Measurements from ENCODE around the gene FXYD6.
"Not testable (repeated sequence)": the region's sequence is repeated elsewhere in the genome, so short reads cannot be mapped to it uniquely, and the experiment has no call there.

The FXYD6 gene, protein sequence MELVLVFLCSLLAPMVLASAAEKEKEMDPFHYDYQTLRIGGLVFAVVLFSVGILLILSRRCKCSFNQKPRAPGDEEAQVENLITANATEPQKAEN

DNA sequence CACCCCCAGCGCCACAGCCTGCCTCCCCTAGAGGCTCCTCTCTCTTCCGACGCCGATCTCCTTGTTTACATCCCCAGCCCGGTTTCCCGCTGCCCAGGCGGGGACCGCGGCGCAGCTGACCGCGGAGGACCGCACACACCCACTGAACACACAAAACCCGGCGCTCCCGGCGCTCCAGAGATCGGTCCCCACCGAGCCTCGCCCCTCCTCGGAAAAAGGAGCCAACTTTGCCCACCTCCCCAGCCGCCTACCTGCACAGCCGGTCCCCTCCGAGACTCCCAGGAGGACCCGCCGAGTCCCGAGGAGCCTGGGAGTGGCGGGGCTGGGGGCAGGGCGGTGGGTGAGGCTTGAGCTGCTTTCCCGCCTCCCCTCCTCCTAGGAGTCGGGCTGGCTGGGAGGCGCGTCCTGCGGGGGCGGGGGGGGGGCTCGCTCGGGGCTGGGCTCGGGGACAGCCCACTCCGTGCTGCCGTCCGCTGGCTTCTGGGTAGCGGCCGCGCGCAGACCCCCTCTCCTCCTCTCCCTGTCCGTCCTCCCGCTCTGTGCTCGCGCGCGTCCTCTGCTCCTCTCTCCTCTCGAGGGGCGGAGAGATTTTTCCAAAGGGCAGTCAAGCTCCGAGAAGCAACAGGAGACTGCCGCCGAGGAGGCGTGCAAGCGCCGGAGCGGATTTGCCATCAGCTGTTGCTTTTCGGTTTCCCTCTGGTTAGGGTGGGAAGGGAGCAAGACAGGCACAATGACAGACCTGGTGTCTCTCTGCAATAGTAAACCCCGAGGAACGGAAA, at the start of gene FXYD6:
Gene FXYD6 (minus strand): TSS at position 318 of the 779 bp plus-strand sequence. CDS start 33,882 bp downstream, outside the sequence.
- no peak for DNase-seq (ENCODE audit: low read depth)

DNA sequence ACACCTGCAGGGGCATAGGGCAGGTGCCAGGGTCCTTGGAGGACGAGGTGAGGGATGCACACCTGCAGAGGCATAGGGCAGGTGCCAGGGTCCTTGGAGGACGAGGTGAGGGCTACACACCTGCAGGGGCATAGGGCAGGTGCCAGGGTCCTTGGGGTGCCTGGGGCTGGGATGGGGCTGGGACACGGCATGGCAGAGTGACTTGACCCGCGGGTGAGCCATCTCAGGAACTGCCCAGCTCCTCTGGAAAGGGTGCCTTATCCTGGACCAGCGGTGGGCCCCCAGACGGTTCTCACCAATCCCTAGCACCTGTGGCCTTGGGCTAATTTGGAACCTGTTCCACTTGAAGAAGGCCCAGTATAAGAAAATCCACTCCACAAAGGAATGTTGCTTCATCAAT, 49.7 kb upstream of the FXYD6 start:
- not testable (repeated sequence) for DNase-seq (ENCODE audit: low read depth)

DNA sequence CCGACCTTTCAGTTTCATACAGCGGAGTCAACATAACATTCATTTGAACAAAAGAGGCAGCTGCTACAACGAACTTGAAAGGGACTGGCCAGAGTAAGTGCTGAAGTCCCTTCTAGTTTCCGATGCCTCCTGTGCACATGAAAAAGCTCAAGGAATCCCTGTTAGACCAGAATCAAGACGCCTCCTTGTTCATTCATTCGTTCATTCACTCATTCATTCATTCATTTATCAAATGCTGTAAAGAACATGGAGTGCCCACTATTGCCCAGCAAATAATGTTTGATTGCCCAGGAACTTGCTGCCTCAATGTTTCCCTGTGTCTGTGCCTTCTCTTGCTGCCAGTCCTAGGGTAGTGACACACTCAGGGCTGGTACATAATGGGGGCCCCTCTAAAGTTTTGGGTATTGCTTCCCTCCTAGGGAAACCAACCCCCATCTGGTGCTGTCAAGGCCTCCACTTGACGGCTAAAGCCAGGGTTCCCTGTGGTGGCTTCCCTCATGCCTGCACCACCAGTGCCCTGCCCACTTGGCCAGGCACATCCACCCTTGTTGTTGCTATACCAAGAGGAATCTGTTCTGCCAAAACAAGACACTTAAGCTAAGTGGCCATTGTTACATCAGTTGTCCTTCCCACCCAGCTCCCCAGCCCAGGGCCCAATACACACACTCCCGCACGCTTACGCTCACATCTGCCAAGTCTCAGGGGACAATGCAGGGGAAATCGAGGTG, 48.9 kb upstream of the FXYD6 start:
- no peak for DNase-seq (ENCODE audit: low read depth)

DNA sequence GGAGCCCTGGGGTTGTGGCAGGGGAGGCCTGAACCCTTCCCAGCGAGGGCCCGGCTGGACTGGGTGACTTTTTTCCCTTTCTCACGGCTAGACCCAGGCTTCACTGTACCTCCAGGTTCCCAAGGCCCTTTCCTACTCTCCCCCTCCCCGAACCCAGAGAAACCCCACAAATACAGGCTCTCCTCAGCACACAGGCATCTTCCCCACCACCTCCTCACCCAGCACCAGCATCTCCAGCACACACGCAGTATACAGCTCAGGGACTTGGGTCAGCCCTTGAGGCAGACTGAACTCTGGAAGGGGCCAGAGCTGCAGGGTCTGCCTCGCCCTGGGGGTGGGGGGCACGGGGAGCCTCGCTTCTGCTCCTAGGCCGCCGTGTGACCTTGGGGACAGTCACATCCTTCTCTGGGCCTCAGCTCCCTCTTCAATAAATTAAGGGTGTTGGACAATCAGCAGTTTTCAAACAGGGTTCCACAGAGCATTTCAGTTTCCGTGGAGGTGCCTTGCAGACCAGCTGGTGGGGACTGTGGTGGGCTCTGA, 48.2 kb upstream of the FXYD6 start:
- DNase-seq (ENCODE audit: low read depth) = no peak

DNA sequence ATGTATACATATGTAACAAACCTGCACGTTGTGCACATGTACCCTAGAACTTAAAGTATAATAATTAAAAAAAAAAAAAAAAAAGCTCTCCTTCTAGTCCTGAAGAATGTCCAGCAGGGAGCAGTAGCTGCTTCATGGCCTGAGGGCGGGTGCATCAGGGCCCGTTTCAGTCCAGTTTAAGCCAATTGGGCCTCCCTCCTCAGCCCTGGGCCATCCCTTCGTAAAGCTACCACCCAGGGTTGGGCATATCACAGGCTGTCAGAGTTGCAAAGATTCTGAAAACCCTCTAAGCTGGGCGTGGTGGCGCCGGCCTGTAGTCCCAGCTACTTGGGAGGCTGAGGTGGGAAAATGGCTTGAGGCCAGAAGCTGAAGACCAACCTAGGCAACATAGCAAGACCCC, 47.3 kb upstream of the FXYD6 start:
- no peak for DNase-seq (ENCODE audit: low read depth)

DNA sequence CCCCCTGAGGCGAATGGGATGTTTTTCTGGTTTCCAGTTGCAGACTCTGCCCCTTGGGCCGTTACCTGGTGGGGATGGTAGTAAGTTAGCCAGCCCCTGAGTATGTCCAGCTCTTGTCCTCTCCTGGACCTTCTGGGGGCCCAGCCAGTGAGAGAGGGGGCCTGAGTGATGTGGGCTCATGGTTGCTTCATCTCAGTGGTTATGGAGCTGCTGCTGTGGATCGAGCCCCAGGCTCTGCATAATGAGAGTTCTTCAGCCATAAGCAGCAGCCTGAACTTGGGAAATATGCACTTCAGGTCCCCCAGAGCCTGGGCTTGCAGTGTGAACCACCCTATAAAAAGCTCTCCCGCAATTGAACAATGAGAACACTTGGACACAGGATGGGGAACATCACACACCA, 46.8 kb upstream of the FXYD6 start:
- no peak for DNase-seq (ENCODE audit: low read depth)

DNA sequence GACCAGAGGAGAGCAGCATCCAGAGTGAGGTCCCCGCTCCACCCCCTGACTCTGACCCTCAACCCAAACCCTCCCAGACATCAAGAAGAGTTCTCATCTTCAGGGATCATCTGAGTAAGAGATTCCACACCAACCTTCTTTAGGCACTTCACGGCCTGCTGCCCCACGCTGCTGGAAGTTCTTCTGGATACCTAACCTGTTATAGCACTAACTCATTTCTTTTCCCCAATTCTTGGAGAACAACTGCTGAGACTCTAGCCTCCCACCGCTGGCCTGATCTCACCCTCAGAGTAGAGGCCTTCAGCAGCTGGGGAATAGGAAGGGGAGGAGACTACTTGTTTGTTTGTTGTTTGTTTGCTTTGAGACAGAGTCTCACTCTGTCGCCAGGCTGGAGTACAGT, 45.4 kb upstream of the FXYD6 start:
- DNase-seq (ENCODE audit: low read depth) = no peak

DNA sequence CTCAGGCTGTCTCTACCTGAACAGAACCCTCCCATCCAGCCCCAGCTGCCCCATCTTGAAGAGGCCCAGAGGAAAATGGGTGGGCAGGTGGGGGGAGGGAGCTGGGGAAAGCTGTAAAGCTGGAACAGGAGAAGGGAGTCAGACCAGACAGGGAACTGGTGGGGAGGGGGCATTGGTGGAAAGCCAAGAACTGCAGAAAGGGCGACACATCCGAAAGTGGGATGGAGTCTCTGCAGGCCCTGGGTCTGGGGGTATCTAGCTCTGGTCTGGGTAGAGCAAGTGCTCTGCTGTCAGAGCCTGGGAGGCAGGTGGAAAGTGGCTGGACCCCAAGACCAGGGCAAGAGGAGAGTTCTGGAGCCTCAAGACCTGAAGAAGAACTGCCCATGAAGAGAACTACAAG, 45.0 kb upstream of the FXYD6 start:
- DNase-seq (ENCODE audit: low read depth) = no peak

DNA sequence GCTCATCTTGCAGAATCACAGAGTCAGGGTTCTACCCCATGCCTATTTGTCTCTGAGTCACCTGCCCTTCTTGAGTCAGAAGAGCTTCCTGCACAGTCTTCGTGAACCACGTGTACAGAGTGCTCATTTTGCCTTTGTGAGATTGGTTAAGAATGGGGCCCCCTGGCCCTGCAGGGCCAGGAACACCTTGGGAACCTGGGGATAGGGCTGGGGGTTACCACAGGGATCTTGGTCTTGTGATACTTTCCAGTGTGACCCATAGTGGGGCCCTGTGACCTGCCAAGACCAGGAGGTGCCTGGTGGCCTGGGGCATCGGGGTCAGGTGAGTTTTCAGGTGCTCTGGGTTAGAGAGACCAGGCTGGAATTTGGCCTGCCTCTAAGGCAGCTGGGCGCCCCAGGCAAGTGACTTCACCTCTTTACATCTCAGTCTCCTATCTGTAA, 43.3 kb upstream of the FXYD6 start:
- DNase-seq (ENCODE audit: low read depth) = no peak

DNA sequence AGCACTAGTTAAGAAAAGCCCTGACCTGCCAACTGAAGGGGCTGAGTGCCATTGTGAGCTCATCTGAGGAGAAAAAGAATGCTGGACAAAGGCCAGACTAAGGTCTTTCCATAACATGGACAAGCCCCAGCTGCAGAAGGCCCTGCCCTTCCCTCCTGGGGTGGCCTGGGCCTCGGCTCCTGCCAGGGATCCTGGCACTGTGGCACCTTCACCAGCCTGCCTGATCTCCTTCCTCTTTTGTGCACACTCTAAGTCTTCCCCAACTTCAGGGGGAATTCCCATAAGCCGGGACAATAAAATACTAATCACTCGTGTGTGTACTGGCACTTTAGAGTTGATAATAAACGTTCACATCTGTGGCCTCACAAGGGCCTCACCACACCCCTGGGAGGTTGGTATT, 42.9 kb upstream of the FXYD6 start:
- no peak for DNase-seq (ENCODE audit: low read depth)

DNA sequence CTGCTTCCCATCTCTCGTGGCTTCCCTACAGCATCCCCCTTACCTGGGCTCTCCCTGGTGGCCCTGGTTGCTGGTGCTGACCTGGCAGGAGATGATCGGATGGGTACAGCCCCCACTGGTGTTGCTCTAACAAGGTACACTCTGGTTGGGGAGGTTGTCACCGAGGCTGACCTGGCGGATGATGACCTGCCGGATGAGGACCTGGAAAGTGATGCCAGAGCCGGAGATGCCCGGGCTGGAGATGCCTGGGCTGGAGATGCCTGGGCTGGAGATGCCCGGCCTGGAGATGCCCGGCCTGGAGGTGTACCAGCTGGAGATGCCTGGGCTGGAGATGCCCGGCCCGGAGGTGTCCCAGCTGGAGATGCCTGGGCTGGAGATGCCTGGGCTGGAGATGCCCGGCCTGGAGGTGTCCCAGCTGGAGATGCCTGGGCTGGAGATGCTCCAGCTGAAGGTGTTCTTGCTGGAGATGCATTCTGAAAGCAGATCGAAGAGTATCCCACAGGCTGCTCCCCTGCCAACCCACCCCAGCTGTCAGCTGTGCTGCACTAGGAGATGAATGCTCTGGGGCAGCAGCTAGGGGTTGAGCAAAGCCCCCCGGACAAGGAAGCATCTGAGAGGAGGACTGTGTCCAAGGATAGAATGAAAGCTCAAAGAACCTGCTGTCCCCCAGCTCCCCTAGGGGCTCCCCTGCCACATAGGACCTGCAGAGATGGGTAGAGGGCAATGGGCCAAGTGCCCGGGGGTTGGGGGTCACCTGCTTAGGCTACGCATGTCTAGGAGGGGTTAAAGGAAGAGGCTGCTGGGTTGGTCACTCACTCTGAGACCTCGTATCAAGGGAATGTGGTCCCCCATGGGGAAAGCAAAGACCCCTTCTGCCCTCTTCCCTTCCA, 42.2 kb upstream of the FXYD6 start:
- DNase-seq (ENCODE audit: low read depth) = no peak

DNA sequence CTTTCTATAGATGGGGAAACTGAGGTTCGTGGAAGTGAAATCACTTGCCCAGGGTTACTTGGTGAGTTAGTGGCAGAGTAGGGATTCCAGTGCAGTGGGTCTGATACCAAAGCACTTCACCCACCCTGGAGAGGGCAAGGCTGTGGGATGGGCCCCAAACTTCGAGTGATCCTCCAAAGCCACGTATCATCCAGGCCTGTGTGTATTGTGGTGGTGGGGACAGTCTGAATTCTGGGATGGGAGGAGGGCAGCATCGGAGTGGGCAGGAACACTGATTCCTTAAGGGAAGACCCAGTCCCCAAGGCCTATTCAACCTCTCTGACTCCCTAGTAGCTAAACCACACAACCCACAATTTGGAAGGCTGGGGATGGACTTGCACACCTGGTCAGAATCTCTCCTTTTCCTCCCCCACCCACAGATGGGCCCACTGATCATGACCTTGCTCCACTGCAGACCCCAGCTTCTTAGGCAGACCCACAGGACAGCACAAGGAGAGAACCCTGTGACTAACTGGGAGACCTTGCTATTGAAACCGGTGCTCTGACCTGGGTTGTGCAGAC, 41.2 kb upstream of the FXYD6 start:
- no peak for DNase-seq (ENCODE audit: low read depth)

DNA sequence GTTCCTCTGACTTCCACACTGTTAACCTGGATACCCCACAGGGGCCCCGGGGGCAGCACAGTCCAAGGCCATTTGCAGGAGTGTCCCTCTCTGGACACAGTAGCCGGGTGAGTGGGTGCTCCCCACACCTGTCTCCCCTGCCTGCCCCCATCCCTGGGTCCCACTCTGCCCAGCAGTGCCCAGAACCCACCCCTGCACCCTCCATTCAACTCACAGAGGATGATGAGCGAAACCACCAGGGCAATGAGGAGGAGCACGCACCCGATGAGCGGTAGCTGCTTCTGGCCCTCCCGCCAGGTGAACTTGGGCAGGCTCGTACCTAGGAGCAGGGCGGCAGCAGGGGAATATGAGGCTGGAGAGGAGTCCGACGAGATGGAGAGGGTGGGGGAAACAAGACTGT, 40.5 kb upstream of the FXYD6 start:
- no peak for DNase-seq (ENCODE audit: low read depth)

DNA sequence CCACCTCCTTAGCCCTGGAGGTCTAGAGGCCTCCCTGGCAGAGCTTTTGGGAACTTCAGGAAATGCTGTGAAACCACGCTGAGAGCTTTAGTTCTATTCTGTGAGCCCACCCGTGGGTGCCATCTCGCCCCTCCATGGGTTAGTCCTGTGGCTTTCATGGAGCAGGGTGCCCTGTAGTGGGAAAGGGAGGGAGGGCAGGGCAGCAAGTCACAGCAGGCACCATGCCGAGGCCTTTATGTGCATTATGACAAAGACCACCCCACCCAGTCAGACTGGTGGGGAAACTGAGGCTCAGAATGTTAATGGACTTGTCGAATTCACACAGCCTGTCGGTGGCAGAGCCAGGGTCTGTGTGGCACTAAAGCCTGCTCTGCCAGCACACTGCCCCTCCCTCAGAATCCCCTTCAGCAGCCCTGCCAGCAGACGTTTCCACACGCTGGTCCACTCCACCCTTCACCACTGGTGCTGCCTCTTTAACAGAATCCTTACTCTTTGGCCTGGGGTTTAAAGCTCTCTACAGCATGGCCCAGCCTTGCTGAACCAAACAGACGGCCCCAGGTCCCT, 39.3 kb upstream of the FXYD6 start:
- DNase-seq (ENCODE audit: low read depth) = no peak

DNA sequence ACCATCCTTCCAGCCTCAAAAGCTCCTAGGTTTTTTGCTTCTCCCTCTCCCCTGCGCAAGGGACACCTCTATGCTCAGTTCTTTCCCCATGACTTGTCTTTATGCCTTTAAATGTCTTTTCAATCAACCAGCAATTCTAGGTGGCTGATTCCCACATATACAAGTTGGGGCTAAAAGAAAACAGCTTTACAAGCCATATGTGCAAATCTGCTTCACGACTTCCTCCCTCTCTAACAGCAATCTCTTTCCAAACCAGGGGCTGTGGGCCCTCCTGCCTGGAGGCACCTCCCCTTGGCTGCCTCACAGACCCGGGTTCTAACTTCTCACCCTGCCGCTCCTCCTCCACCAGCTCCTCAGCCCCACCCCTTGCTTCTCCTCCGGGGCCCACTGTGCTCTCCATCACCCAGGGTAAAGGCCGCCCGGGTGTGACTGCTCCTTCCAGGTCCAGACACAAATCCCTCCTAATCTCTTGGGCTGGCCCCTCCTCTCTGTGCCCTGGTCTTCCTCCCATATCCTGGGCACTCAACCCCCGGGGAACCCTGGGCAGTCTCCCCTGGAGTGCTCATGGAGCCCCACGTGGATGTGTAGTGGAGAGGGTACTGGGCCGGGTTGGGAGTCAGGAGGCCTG, 38.6 kb upstream of the FXYD6 start:
- DNase-seq (ENCODE audit: low read depth) = no peak

DNA sequence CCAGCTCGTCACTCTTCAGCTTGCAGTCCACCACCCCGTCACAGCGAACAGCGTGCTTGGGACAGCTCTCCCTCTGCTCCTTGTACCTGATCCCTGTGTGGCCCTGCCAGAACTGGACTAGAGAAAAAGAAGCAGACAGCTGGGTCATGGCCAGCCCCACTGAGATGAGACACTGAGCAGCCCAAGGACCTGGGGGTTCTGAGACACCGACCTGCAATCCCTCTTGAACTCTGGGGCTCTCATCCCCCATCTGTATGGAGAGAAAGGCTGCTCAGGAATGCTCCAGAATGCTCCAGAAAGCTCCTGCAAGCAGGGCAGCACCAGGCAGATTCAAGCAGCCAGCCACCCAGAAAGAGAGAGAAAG, 37.9 kb upstream of the FXYD6 start:
- DNase-seq (ENCODE audit: low read depth) = no peak

DNA sequence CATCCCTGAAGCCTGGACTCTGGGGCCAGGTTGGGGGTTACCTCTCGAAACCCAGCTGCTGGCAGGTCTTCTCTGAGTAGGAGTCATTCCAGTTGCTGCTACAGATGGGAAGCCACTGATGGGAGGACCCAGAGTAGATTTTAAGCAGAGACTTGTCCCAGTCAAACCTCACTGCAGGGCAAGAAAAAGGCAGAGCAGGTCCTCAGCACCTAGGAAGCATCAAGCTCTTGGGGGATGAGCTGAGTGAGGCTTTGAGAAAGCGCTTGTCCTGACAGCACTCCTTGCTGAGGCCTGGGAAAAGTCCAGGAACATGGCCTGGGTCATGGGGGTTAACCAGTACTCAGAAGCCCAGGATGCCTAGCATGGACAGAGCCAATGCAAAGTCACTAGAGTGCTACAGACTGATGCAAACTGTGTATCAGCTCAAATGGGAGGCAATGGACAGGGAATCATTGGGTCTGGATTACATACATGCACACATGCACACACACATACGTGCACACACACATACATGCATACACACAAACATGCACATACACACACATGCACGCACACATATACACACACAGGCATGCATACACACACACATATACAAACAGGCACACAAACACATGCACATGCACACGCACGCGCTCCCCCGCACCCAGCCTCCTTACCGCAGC, 37.4 kb upstream of the FXYD6 start:
- DNase-seq (ENCODE audit: low read depth) = no peak

DNA sequence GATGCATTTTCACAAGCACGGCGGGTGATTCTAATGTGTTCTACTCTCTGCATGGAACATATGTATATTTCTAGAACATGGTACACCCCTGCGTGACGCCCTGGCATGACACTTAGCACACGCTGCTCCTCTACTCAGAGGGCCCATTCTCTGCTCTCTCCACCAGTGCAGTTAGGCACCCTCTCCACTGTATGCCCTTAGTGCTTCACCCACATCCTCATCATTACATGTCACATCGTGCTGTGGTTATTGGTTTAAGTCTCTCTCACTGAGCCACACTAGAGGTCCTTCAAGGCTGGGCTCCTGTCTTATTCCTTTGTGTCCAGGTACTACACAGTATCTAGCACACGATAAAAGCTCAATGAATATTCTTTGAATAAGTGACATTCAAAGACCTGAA, 36.0 kb upstream of the FXYD6 start:
- no peak for DNase-seq (ENCODE audit: low read depth)

DNA sequence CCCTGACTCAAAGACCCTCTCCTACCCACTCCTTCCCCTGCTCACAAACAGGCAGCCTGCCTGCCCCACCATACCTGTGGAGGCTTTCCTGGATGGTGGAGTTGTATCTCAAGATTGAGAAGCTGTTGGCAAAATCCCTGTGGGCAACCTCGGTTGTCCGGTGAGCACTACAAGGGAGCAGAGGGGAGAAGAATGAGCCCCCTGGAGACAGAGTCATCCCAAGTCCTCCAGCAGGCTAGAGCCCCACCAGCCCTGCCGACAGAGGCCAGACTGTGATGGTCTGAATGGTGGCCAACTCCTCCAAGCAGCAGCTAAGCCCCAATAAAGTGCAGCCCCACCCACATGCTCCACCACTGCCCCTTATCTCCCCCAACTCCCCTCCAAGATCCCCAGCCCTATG, 35.2 kb upstream of the FXYD6 start:
- no peak for DNase-seq (ENCODE audit: low read depth)

DNA sequence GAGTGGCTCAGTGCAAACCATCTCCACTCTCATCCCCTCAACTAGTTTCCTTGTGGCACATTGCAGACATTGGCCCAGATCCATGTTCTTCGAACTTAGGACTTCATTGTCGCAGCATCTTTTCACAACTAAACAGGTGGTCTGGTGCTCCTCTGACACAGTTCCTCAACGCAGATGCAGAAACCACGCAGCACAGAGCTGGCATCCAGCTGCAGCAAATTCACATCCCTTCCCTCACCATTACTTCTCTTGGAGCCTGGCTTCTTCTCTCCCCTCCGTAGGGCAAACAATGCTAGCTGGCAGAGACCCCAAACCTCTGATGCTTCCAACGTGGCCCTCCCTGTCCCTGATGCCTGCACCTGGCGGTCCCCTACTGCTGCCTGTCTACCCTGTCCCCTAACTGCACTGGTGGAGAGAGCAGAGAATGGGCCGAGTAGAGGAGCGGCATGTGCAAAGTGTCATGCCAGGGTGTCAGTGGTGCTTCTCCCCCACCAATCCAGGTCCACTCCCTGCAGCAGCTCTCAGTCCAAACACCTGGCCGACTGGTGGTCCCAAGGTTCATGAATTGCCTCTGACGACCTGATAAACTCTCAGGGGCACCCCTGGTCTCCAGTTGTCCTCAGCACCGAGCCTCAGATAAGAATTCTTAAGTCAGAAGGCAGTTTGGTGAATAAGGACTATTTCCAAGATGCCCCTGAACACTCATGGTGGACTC, 34.6 kb upstream of the FXYD6 start:
- DNase-seq (ENCODE audit: low read depth) = no peak
